ENCODE results near the gene ST3GAL6.

ST3GAL6 gene

GRCh38 chr3:98743071-98743470 is 20.1 kb upstream of the ST3GAL6 start:
- H3K36me3 ChIP-seq (ENCODE audit: control insufficient read depth, insufficient read depth, low read length) = no peaks in the 10 kb centered on the region
- H3K9me3 ChIP-seq (ENCODE audit: control insufficient read depth, low read length) = no peaks in the 10 kb centered on the region

GRCh38 chr3:98744283-98744682 is 18.9 kb upstream of the ST3GAL6 start:
- Histone ChIP-seq H3K27ac (no peak overlapping the region), H3K9ac (no peak overlapping the region), H3K27me3 (ENCODE audit: control insufficient read depth, insufficient read depth, low read length) (no peaks in the 10 kb centered on the region), H3K36me3 (ENCODE audit: control insufficient read depth, insufficient read depth, low read length) (no peaks in the 10 kb centered on the region), H3K79me2 (no peaks in the 10 kb centered on the region), H3K4me1 (no peaks in the 10 kb centered on the region), H3K4me3 (ENCODE audit: low read depth, low read length) (no peak overlapping the region), H2AFZ (no peak overlapping the region), H3K4me2 (ENCODE audit: low read length) (no peak overlapping the region), H3K9me3 (ENCODE audit: control insufficient read depth, low read length) (no peaks in the 10 kb centered on the region)
- no peak for TF ChIP-seq CTCF (IDR thresholded peaks at IDR 0.05)

More at GRCh38 chr3:98743071-98743470, 20.1 kb upstream of the ST3GAL6 start:
- H3K79me2 ChIP-seq = no peaks in the 10 kb centered on the region
- no peak overlapping the region for H3K4me2 ChIP-seq (ENCODE audit: low read length)
- no peak for TF ChIP-seq CTCF (IDR thresholded peaks at IDR 0.05)
- H2AFZ ChIP-seq = no peak overlapping the region
- no peak overlapping the region for H3K9ac ChIP-seq
- H3K4me1 ChIP-seq = no peaks in the 10 kb centered on the region
- H3K27me3 ChIP-seq (ENCODE audit: control insufficient read depth, insufficient read depth, low read length) = no peaks in the 10 kb centered on the region
- H3K4me3 ChIP-seq (ENCODE audit: low read depth, low read length) = no peak overlapping the region
- H3K27ac ChIP-seq = no peak overlapping the region

- Histone ChIP-seq H3K79me2 (no peaks in the 10 kb centered on the region), H3K4me2 (ENCODE audit: low read length) (no peak overlapping the region), H3K27ac (no peak overlapping the region), H3K27me3 (ENCODE audit: control insufficient read depth, insufficient read depth, low read length) (no peaks in the 10 kb centered on the region), H3K9me3 (ENCODE audit: control insufficient read depth, low read length) (no peaks in the 10 kb centered on the region), H3K4me3 (ENCODE audit: low read depth, low read length) (no peak overlapping the region), H3K4me1 (no peaks in the 10 kb centered on the region), H3K36me3 (ENCODE audit: control insufficient read depth, insufficient read depth, low read length) (no peaks in the 10 kb centered on the region), H2AFZ (no peak overlapping the region), H3K9ac (no peak overlapping the region)
- TF ChIP-seq CTCF (IDR thresholded peaks at IDR 0.05) = no peak
These were observed 17.4 kb upstream of the ST3GAL6 start for GRCh38 chr3:98745718-98746117.

GRCh38 chr3:98746122-98746521 is 17.0 kb upstream of the ST3GAL6 start:
- no peak overlapping the region for H3K27ac ChIP-seq
- no peaks in the 10 kb centered on the region for H3K79me2 ChIP-seq
- H3K27me3 ChIP-seq (ENCODE audit: control insufficient read depth, insufficient read depth, low read length) = no peaks in the 10 kb centered on the region
- H3K9me3 ChIP-seq (ENCODE audit: control insufficient read depth, low read length) = no peaks in the 10 kb centered on the region
- no peaks in the 10 kb centered on the region for H3K4me1 ChIP-seq
- no peaks in the 10 kb centered on the region for H3K36me3 ChIP-seq (ENCODE audit: control insufficient read depth, insufficient read depth, low read length)
- no peak overlapping the region for H3K4me2 ChIP-seq (ENCODE audit: low read length)
- TF ChIP-seq CTCF (IDR thresholded peaks at IDR 0.05) = no peak
- H3K4me3 ChIP-seq (ENCODE audit: low read depth, low read length) = no peak overlapping the region
- H3K9ac ChIP-seq = no peak overlapping the region
- no peak overlapping the region for H2AFZ ChIP-seq

GRCh38 chr3:98746882-98747281 is 16.3 kb upstream of the ST3GAL6 start:
- H3K27ac ChIP-seq = no peak overlapping the region
- no peak for TF ChIP-seq CTCF (IDR thresholded peaks at IDR 0.05)

More at GRCh38 chr3:98746882-98747281, 16.3 kb upstream of the ST3GAL6 start:
- no peaks in the 10 kb centered on the region for H3K9me3 ChIP-seq (ENCODE audit: control insufficient read depth, low read length)
- H3K9ac ChIP-seq = no peak overlapping the region
- H3K27me3 ChIP-seq (ENCODE audit: control insufficient read depth, insufficient read depth, low read length) = no peaks in the 10 kb centered on the region
- H3K36me3 ChIP-seq (ENCODE audit: control insufficient read depth, insufficient read depth, low read length) = no peaks in the 10 kb centered on the region
- H3K4me3 ChIP-seq (ENCODE audit: low read depth, low read length) = no peak overlapping the region
- H3K4me1 ChIP-seq = no peaks in the 10 kb centered on the region
- no peak overlapping the region for H2AFZ ChIP-seq
- H3K4me2 ChIP-seq (ENCODE audit: low read length) = no peak overlapping the region
- H3K79me2 ChIP-seq = no peaks in the 10 kb centered on the region
